Measurements from ENCODE around the gene NRXN2.

NRXN2 gene

GRCh38 chr11:64695548-64695947 is 27.4 kb downstream of the NRXN2 start:
- DNase-seq: no peak

- DNase-seq: no peak
Measured at GRCh38 chr11:64694821-64695365, 28.1 kb downstream of the NRXN2 start.

GRCh38 chr11:64694026-64694755 is 28.8 kb downstream of the NRXN2 start:
- no peak for DNase-seq

- DNase-seq: no peak
Measured at GRCh38 chr11:64692764-64693331, 30.1 kb downstream of the NRXN2 start.

GRCh38 chr11:64691543-64691942 is 31.5 kb downstream of the NRXN2 start:
- no peak for DNase-seq

- no peak for DNase-seq
Measured at GRCh38 chr11:64690235-64690634, 32.8 kb downstream of the NRXN2 start.

GRCh38 chr11:64688534-64688982 is 34.4 kb downstream of the NRXN2 start:
- DNase-seq: peak; percentile 98

- peak; percentile 50 for DNase-seq
Measured at GRCh38 chr11:64687643-64688533, 35.1 kb downstream of the NRXN2 start.

GRCh38 chr11:64687204-64687603 is 35.8 kb downstream of the NRXN2 start:
- DNase-seq: no peak

GRCh38 chr11:64686466-64687170 is 36.4 kb downstream of the NRXN2 start:
- DNase-seq: no peak

GRCh38 chr11:64685536-64685935 is 37.5 kb downstream of the NRXN2 start:
- DNase-seq: peak; percentile 52

- DNase-seq: no peak
Measured at GRCh38 chr11:64684357-64684756, 38.6 kb downstream of the NRXN2 start.

- DNase-seq: no peak
Measured at GRCh38 chr11:64681171-64681570, 41.8 kb downstream of the NRXN2 start.

- no peak for DNase-seq
Measured at GRCh38 chr11:64679846-64680245, 43.2 kb downstream of the NRXN2 start.

- DNase-seq: no peak
Measured at GRCh38 chr11:64677441-64678023, 45.5 kb downstream of the NRXN2 start.

- DNase-seq: no peak
Measured at GRCh38 chr11:64676261-64676615, 46.8 kb downstream of the NRXN2 start.

GRCh38 chr11:64675450-64676260 is 47.3 kb downstream of the NRXN2 start:
- DNase-seq: no peak

- DNase-seq: no peak
Measured at GRCh38 chr11:64674774-64675173, 48.2 kb downstream of the NRXN2 start.

- no peak for DNase-seq
Measured at GRCh38 chr11:64673279-64673678, 49.7 kb downstream of the NRXN2 start.

GRCh38 chr11:64672875-64673274 is 50.1 kb downstream of the NRXN2 start:
- no peak for DNase-seq

- no peak for DNase-seq
Measured at GRCh38 chr11:64670975-64671374, 52.0 kb downstream of the NRXN2 start.

All from activated CD8-positive, alpha-beta memory T cell treated with anti-CD3 and anti-CD28 coated beads for 24 hours (primary cell).